ENCODE measurements around the gene IFT57.

The IFT57 gene

DNA sequence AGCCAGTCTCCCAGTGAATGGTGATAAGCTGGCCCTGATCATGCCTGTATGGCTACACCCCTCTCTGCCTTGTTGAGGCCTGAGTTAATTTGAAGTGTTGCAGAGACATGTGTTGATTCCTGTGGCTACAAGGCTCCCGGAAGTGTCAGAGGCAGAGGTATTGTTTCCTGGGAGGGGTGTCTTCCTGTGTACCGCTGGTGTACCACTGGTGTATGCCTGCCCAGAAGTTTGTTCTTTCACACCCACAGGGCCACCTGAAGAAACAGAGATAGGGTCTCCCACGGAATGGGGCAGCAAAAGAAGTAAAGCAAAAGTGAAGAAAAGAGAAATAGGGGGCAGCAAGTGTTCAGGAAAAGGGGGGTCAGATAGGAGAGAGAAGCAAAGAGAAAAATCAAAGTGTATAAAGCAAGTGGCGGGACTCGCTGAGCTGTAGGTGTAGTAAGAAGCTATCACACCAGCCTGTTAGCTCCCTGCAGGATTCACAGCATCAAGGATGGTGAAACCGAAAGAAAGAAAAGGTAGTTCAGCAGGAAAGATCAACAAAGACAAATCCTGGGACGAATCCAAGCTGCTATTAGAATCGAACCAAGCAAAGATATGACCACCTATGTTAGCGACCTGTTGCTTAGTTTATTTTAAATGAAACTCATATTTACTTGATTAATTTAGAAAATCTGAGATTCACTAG lies 94.8 kb downstream of the IFT57 start:
- Mint-ChIP-seq H3K4me3 (peak overlapping the region; percentile 94), H3K27me3 (no peaks in the 10 kb centered on the region), H3K4me1 (peaks cover 77% of the 10 kb centered on the region), H3K27ac (peak overlapping the region; percentile 98), H3K36me3 (peaks cover 45% of the 10 kb centered on the region), H3K9me3 (peaks cover 11% of the 10 kb centered on the region)

DNA sequence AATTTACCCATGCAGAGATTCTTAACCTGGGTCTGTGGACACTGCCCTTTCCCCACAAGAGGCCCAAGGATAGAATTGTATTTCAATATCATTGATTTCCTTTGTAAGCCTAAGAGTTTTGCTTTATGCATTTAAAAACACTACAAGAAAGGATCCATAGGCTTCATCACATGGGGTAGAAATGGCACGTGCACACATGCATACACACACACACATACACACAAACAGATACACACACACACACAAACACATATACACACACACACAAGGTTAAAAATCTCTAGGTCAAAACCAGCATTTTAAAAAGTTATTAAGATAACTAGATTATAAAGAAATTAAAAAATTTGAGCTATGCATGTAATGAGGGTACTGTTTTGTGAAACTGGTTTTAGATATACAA lies 95.9 kb downstream of the IFT57 start:
- Mint-ChIP-seq H3K4me1 (peaks cover 72% of the 10 kb centered on the region), H3K36me3 (peaks cover 37% of the 10 kb centered on the region), H3K4me3 (peak overlapping the region; percentile 94), H3K27me3 (no peaks in the 10 kb centered on the region), H3K9me3 (peaks cover 11% of the 10 kb centered on the region), H3K27ac (peak overlapping the region; percentile 99)

DNA sequence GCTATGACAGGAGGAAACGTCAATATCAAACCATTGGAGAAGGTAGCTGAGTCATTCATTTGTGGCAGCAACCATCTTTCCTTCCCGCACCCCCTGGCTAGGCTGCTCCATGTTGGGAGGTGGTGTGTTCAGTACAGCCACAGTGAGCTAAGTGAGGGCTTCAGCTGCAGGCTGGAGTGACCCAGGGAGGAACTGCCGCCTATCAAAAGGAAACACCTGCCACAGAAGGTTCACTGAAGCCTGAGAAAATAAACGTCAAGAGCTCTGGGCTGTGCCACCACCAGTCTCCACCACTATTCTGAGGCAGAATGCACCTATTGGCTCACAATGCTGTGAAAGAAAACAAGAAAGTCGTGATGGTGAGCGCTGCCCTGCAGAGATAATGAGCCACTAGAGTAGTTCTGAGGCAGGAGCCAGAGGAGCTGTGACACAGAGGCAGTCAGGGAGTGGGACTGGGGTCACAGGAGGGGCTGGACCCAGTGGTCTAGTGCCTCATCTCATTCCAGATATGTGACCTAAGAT lies 96.6 kb downstream of the IFT57 start:
- Mint-ChIP-seq H3K27me3 (no peaks in the 10 kb centered on the region), H3K4me3 (peak overlapping the region; percentile 94), H3K36me3 (peaks cover 35% of the 10 kb centered on the region), H3K27ac (peak overlapping the region; percentile 99), H3K9me3 (peaks cover 11% of the 10 kb centered on the region), H3K4me1 (peaks cover 72% of the 10 kb centered on the region)

DNA sequence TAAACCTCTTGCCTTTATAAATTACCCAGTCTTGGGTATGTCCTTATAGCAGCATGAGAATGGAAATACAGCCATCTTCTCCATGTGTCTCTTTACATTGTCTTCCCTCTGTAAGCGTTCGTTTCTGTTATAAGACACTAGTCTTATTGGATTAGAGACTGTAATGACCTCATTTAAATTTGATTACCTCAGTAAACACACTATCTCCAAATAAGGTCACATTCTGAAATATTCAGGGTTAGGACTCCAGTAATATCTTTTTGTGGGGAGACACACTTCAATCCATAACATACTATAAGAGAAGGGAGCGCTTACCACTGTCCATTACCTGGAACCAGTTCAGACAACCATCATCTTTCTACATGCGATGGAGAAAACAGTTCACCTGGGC lies 97.1 kb downstream of the IFT57 start:
- peaks cover 31% of the 10 kb centered on the region for H3K36me3 Mint-ChIP-seq
- H3K4me1 Mint-ChIP-seq, result peaks cover 67% of the 10 kb centered on the region
- no peaks in the 10 kb centered on the region for H3K27me3 Mint-ChIP-seq
- H3K9me3 Mint-ChIP-seq, result peaks cover 11% of the 10 kb centered on the region
- peak overlapping the region; percentile 94 for H3K4me3 Mint-ChIP-seq
- peak overlapping the region; percentile 99 for H3K27ac Mint-ChIP-seq

DNA sequence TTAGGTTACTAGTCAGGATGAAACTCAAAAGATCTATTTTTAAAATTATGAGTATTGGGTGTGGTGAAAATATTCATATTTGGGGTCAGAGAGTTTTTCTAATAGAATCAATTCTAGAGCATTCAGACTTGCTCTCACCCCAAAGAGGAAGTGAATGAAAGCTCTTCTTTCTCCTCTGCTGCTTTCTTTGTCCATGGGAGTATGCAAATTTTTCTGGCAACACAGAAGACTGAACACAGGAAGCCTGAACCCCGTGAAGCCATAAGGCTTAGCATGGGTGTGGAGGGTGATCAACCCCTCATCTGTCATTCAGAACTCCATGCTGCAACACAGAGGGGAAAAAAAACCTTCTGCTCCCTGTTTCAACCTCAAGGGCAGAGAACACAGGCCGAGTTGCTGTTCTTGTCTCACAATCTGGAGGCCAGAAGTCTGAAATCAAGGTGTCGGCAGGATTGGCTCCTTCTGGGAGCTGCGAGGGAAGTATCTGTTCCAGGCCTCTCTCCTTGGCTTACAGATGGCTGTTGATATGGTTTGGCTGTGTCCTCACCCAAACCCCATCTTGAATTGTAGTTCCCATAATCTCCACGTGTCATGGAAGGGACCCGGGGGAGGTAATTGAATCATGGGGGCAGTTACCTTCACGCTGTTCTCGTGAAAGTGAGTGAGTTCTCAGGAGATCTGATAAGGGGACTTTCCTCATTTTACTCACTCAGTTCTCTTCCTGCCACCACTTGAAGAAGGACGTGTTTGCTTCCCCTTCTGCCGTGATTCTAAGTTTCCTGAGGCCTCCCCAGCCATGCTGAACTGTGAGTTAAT lies 97.7 kb downstream of the IFT57 start:
- Mint-ChIP-seq H3K36me3 (peaks cover 28% of the 10 kb centered on the region), H3K4me3 (peak overlapping the region; percentile 94), H3K27ac (peak overlapping the region; percentile 99), H3K4me1 (peaks cover 66% of the 10 kb centered on the region), H3K9me3 (peaks cover 11% of the 10 kb centered on the region), H3K27me3 (no peaks in the 10 kb centered on the region)

DNA sequence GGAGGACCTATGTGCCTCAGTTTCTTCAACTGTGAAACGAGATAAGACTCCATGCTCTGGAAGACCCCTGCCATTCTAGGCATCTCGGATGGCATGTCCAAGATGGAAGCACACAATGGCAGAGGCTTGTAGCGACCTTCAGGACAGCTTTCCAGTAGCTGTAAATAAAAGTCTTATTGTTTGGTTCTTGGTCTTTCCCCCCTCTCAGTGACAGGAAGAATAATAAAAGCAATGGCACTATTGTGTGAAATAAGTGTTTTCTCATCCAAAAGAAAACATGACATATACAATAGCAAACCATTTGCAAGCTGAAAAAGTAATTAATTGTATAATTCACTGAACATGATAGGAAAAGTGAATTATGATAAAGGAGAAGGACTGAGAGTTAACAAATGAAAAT lies 98.9 kb downstream of the IFT57 start:
- Mint-ChIP-seq H3K4me3 (peak overlapping the region; percentile 94), H3K4me1 (peaks cover 66% of the 10 kb centered on the region), H3K36me3 (peaks cover 17% of the 10 kb centered on the region), H3K27ac (peak overlapping the region; percentile 84), H3K9me3 (peaks cover 4% of the 10 kb centered on the region), H3K27me3 (no peaks in the 10 kb centered on the region)

DNA sequence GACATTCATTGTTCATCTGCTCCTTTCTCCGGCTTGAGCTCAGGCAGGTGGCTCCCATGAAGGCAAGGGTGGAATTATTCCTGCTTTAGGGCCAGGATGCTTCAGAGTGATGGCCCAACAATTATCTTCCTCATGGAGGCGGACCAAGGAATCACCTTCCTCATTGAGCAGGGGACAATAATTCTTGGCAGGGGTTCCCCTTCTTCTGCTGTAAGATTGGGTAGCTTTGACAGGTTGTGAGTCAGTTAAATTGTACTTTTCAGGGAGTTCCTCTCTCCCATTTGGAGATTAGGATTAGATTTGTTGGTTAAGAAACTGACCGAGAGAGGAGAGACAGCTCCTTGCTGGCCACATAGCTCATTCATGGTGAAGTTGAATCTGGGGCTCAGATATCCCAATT lies 99.9 kb downstream of the IFT57 start:
- Mint-ChIP-seq H3K4me1 (peaks cover 69% of the 10 kb centered on the region), H3K36me3 (peaks cover 10% of the 10 kb centered on the region), H3K4me3 (no peak overlapping the region), H3K27me3 (no peaks in the 10 kb centered on the region), H3K9me3 (no peaks in the 10 kb centered on the region), H3K27ac (no peak overlapping the region)

DNA sequence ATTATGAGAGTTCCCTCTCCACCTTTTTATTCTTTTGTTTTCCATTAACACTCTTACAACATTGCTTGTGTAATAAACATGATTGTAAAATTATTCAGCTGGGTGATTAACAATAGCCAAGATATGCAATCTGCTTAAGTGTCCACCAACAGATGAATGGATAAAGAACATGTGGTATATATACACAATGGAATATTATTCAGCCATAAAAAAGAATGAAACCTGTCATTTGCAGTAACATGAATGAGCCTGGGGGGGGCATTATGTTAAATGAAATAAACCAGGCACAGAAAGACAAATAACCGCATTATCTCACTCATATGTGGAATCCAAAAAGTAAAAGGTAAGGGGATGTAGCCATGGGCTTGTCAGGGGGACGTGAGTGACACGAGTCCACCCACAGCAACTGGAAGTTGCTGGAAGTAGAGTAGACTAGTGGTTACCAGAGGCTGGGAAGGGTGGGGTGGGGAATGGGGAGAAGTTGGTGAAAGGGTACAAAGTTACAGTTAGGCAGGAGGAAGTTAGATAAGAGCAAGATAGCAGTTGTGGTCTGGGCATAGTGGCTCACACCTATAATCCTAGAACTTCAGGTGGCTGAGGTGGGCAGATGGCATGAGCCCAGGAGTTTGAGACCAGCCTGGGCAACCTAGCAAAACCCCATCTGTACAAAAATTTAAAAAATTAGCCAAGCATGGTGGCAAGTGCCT lies 102.7 kb downstream of the IFT57 start:
- Mint-ChIP-seq H3K9me3 (no peaks in the 10 kb centered on the region), H3K27me3 (no peaks in the 10 kb centered on the region), H3K4me1 (peaks cover 63% of the 10 kb centered on the region), H3K36me3 (no peaks in the 10 kb centered on the region), H3K27ac (peak overlapping the region; percentile 47), H3K4me3 (no peak overlapping the region)

DNA sequence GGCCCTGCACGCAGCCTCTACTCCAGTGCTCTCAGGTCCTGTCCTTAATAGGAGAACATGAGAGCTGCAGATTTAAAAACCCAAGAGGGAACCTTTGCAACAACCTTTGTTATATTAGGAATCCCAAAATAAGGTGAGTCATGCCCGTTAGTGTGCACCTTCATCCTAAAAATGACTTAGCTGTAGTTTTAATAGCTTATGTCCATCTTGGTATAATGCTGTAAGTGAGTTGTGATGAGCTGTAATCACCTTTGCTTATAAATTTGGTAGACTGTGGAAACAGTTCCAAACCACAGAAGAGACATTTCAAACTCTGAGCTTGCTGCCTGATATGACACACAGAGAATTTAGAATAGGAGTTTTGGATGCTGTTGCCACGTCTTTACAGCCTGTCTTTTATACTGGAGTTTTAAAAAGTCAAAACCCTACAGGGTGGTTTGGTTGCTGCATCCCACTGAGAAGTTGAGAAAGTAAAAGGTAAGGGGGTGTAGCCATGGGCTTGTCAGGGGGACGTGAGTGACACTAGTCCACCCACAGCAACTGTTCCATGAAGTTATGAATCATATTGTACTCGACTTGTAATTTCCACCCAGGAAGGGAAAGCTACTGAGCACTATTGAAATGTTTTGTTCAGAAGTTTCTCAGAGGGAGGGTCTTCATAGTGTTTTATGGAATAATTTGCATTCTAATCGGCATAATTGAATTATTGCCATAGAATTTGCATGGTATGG lies 104.0 kb downstream of the IFT57 start:
- Mint-ChIP-seq H3K27ac (peak overlapping the region; percentile 76), H3K9me3 (no peaks in the 10 kb centered on the region), H3K4me1 (peaks cover 50% of the 10 kb centered on the region), H3K27me3 (no peaks in the 10 kb centered on the region), H3K4me3 (no peak overlapping the region), H3K36me3 (no peaks in the 10 kb centered on the region)

DNA sequence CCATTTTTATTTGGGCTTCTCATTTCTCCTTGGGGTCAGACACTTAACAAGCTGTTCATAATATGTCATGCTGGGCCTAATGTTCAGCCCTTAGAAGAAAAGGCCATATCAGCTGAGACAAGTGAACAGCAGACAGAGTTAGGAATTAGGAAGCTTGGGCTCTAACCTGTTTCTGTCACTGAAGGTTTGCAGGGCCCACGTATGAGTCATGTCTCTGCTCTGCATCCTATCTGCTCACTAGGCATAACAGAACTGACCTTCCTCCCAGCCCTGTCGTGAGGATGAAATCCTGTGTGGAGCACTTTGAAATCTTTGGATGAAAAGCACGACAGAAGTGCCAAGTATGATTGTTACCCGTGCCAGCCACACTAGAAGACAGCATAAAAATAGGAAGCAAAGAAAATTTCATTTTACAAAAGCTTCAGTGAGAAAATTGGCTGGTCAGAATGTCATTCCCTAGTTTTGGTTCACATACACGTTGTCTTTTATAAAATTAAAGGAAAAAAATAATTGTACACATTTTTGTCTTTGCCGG lies 104.9 kb downstream of the IFT57 start:
- Mint-ChIP-seq H3K27me3 (no peaks in the 10 kb centered on the region), H3K36me3 (no peaks in the 10 kb centered on the region), H3K9me3 (no peaks in the 10 kb centered on the region), H3K27ac (peak overlapping the region; percentile 76), H3K4me3 (no peak overlapping the region), H3K4me1 (peaks cover 44% of the 10 kb centered on the region)

DNA sequence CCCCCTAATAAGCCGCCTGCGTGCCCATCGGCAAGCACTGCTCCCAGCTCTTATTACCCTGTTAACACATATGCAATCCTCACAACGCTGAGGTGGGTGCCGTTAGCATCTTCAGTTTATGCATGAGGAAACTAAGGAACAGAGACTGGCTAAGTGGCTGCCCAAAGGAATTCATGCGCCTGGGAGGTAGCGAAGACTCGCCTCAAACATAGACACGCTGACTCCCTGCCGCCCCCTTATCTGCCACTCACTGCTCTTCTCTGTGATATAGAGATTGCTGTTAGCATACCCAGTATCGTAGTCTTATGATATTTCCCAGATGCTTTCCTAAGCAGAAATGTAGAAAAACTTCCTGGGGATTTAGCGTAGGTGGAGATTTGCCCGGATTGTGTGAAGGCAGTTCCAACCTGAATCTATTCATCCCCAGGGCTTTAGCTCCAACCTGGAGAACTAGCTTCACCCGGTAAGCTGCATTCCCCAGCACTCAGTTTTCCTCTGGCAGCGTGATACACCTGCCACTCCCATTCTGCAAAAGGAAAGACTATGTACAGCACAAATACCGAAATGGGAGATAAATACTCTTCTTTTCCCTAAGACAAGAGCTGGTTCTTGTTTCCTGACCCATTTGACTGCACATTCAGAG lies 107.7 kb downstream of the IFT57 start:
- no peaks in the 10 kb centered on the region for H3K36me3 Mint-ChIP-seq
- H3K9me3 Mint-ChIP-seq, result no peaks in the 10 kb centered on the region
- no peak overlapping the region for H3K4me3 Mint-ChIP-seq
- H3K27me3 Mint-ChIP-seq, result no peaks in the 10 kb centered on the region
- H3K27ac Mint-ChIP-seq, result no peak overlapping the region
- peaks cover 27% of the 10 kb centered on the region for H3K4me1 Mint-ChIP-seq

DNA sequence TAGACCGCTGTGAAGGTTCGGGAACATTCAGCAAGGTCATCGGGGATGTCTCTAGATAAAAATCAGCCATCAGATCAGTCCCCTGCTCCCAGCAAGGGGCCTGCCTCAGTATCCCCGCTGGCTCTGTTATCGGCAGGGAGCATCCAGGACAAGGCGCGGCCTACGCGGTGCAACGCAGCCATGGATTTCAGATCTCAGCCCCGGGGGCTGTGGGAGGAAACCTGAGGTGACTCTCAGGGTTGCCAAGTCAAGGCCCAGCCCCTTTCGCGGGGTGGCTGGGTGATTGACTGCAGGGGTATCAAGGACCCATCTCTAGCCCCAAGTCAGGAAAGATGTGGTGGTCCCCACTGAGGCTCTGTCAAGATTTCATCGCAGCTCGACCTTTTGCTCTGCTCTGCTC lies 108.2 kb downstream of the IFT57 start:
- Mint-ChIP-seq H3K9me3 (no peaks in the 10 kb centered on the region), H3K4me3 (no peak overlapping the region), H3K27me3 (no peaks in the 10 kb centered on the region), H3K27ac (no peak overlapping the region), H3K4me1 (peaks cover 22% of the 10 kb centered on the region), H3K36me3 (no peaks in the 10 kb centered on the region)

DNA sequence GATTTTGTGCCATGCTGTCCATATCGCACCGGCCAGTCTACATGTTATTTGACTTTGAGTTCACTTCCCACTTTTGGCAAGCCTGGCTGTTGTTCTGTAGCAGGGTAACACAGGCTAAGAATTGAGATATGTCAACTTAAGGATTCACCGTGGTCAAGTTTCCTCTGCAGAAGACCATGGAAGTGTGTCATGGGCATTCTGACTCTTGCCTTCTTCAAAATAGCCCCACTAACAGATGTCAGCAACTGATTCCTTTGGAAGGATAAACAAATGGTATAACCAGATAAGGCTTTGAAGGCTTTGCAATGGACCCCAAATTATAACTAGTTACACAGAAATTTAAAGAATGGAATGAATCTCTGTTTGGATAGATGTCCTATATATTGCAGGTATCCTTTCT lies 111.3 kb downstream of the IFT57 start:
- no peak overlapping the region for H3K4me3 Mint-ChIP-seq
- H3K27ac Mint-ChIP-seq, result no peak overlapping the region
- H3K4me1 Mint-ChIP-seq, result peaks cover 15% of the 10 kb centered on the region
- no peaks in the 10 kb centered on the region for H3K36me3 Mint-ChIP-seq
- H3K9me3 Mint-ChIP-seq, result no peaks in the 10 kb centered on the region
- H3K27me3 Mint-ChIP-seq, result no peaks in the 10 kb centered on the region

Data from activated naive CD4-positive, alpha-beta T cell treated with anti-CD3 and anti-CD28 coated beads, Interleukin-2, amount 50 U/mL, for 24 hours (primary cell).